HCT116 (cell line): ENCODE data around the gene PCSK2. TPM values are rescaled to one million over a fixed set of nuclear protein-coding genes. Genes with fewer than 3 reads are reported as not detected.

Experiments used
- ATAC-seq: fragments of 200-7000 bp; cut with Tn5 transposase; 2 replicates; pipeline ENCODE4 v1.9.1; 2020; ENCODE audit warnings: mild to moderate bottlenecking, moderate library complexity
- BruUV-seq: library from RNA; stranded (reverse); fragments of 400-500 nt; replicated peaks from 2 replicates; lab custom pipeline; 2021; lab: Mats Ljungman, UMichigan
- CTCF ChIA-PET: fragments of 300-600 bp; sonication (Branson Sonifier 250); formaldehyde crosslinking; loops from one replicate; lab custom pipeline; 2021; ENCODE audit warnings: antibody characterized with exemption; lab: Charles Lee
- POLR2A ChIA-PET: fragments of 300-600, 350-600 bp; sonication (Branson Sonifier 250); formaldehyde crosslinking; loops from one replicate; lab custom pipeline; 2021; ENCODE audit warnings: antibody characterized with exemption; lab: Charles Lee
- RAD21 ChIA-PET, 2 experiments: fragments of 300-600 bp; sonication (Branson Sonifier 250); formaldehyde crosslinking; loops; one replicate each; lab custom pipeline; 2023; ENCODE audit warnings: low total read pairs in 2 of 2; ENCODE audit not compliant: uncharacterized antibody in 2 of 2, unreplicated experiment in 2 of 2, low non-redundant PET in 1 of 2; lab: Charles Lee
- DNase-seq: peaks from one replicate; pipeline ENCODE4 v3.0.0-alpha.2; 2010; ENCODE audit warnings: low read depth, low spot score
- H2AFZ ChIP-seq: fragments of 200-600 bp; shearing (Covaris generic), sonication (generic); 2 replicates; pipeline ENCODE4 v1.6.1; 2017; ENCODE audit warnings: low read depth, mixed run types, mixed read lengths, antibody characterized with exemption, low read length; ENCODE audit not compliant: poor library complexity, severe bottlenecking
- H3K27ac ChIP-seq: 2 replicates; pipeline ENCODE4 v1.5.1; 2012; ENCODE audit warnings: low read depth, low read length
- H3K27me3 ChIP-seq: fragments of 200-600 bp; sonication (generic); 2 replicates; pipeline ENCODE4 v1.6.1; 2016; ENCODE audit warnings: mixed run types, low read length, mixed read lengths; ENCODE audit not compliant: insufficient read depth
- H3K36me3 ChIP-seq, 2 experiments: fragments of 200-500 bp in 1 of 2; fragments of 200-600 bp in 1 of 2; sonication (Bioruptor generic) in 1 of 2; sonication (generic) in 1 of 2; 2 replicates each; pipeline versions ENCODE4 v1.5.1 to v1.6.1; 2014 to 2016; ENCODE audit warnings: low read length in 2 of 2, inconsistent platforms in 1 of 2, mixed read lengths in 1 of 2, mixed run types in 1 of 2; ENCODE audit not compliant: insufficient read depth in 2 of 2, control insufficient read depth in 1 of 2
- H3K4me1 ChIP-seq, 2 experiments: fragments of 200-600 bp in 1 of 2; sonication (generic) in 1 of 2; 2 replicates each; pipeline versions ENCODE4 v1.5.1 to v1.6.1; 2012 to 2017; ENCODE audit warnings: low read length in 2 of 2, inconsistent platforms in 1 of 2, mild to moderate bottlenecking in 1 of 2, mixed read lengths in 1 of 2, mixed run types in 1 of 2, moderate library complexity in 1 of 2; ENCODE audit not compliant: insufficient read depth in 2 of 2, control insufficient read depth in 1 of 2
- H3K4me2 ChIP-seq: fragments of 200-600 bp; sonication (generic); 2 replicates; pipeline ENCODE4 v1.6.1; 2017; ENCODE audit warnings: mixed run types, low read length, mixed read lengths
- H3K4me3 ChIP-seq, 2 experiments: fragments of 200-600 bp in 1 of 2; sonication (generic) in 1 of 2; replicated peaks in 1 of 2; 2 replicates each; pipeline ENCODE4 v1.5.1; 2011 to 2016; ENCODE audit warnings: low read length in 2 of 2, control low read depth in 1 of 2, low read depth in 1 of 2, mild to moderate bottlenecking in 1 of 2, mixed read lengths in 1 of 2, mixed run types in 1 of 2
- H3K79me2 ChIP-seq: fragments of 200-600 bp; sonication (generic); 2 replicates; pipeline ENCODE4 v1.6.1; 2017; ENCODE audit warnings: mild to moderate bottlenecking, mixed run types, low read length, moderate library complexity, mixed read lengths; ENCODE audit not compliant: insufficient read depth
- H3K9ac ChIP-seq: fragments of 200-600 bp; sonication (generic); 2 replicates; pipeline ENCODE4 v1.6.1; 2016; ENCODE audit warnings: low read length, mixed read lengths
- H3K9me2 ChIP-seq: fragments of 200-600 bp; sonication (generic), shearing (Covaris generic); 2 replicates; pipeline ENCODE4 v1.6.1; 2017; ENCODE audit warnings: mixed run types, mild to moderate bottlenecking, moderate library complexity; ENCODE audit not compliant: insufficient read depth
- H3K9me3 ChIP-seq, 2 experiments: fragments of 200-500 bp in 1 of 2; fragments of 200-600 bp in 1 of 2; sonication (Bioruptor generic) in 1 of 2; sonication (generic) in 1 of 2; 2 replicates each; pipeline ENCODE4 v1.6.1; 2014 to 2017; ENCODE audit warnings: low read length in 2 of 2, mixed read lengths in 2 of 2, inconsistent platforms in 1 of 2, low read depth in 1 of 2, mild to moderate bottlenecking in 1 of 2, mixed run types in 1 of 2, moderate library complexity in 1 of 2; ENCODE audit not compliant: control insufficient read depth in 1 of 2, insufficient read depth in 1 of 2
- H4K20me1 ChIP-seq: fragments of 200-600 bp; sonication (generic), shearing (Covaris generic); 2 replicates; pipeline ENCODE4 v1.6.1; 2017; ENCODE audit warnings: mixed run types, mild to moderate bottlenecking, moderate library complexity; ENCODE audit not compliant: insufficient read depth
- ATF3 ChIP-seq: IDR thresholded peaks from 2 replicates; pipeline ENCODE4 v1.6.1; 2012
- CBX3 ChIP-seq: IDR thresholded peaks from 2 replicates; pipeline ENCODE4 v1.6.1; 2012; ENCODE audit warnings: low read depth
- EGR1 ChIP-seq: IDR thresholded peaks from 2 replicates; pipeline ENCODE4 v1.6.1; 2012; ENCODE audit warnings: low read depth
- EZH2 ChIP-seq: fragments of 200-600 bp; sonication (generic); IDR thresholded peaks from 2 replicates; pipeline ENCODE4 v1.6.1; 2017; ENCODE audit warnings: antibody characterized with exemption, mixed run types
- EZH2phosphoT487 ChIP-seq: fragments of 200-600 bp; IDR thresholded peaks from 2 replicates; pipeline ENCODE4 v1.6.1; 2018; ENCODE audit warnings: antibody characterized with exemption, borderline replicate concordance
- FOSL1 ChIP-seq: IDR thresholded peaks from 2 replicates; pipeline ENCODE4 v1.6.1; 2012; ENCODE audit warnings: low read depth
- JUND ChIP-seq: IDR thresholded peaks from 2 replicates; pipeline ENCODE4 v1.6.1; 2012
- POLR2A ChIP-seq: IDR thresholded peaks from 2 replicates; pipeline ENCODE4 v1.7.0; 2011; ENCODE audit warnings: borderline replicate concordance; ENCODE audit not compliant: insufficient read depth, insufficient read length; ENCODE audit errors: extremely low read depth
- RAD21 ChIP-seq: IDR thresholded peaks from 2 replicates; pipeline ENCODE4 v1.6.1; 2012; ENCODE audit warnings: low read depth, mild to moderate bottlenecking
- SIN3A ChIP-seq: IDR thresholded peaks from 2 replicates; pipeline ENCODE4 v1.6.1; 2012; ENCODE audit warnings: low read depth
- SP1 ChIP-seq: IDR thresholded peaks from 2 replicates; pipeline ENCODE4 v1.6.1; 2012; ENCODE audit warnings: low read depth
- SRF ChIP-seq: IDR thresholded peaks from 2 replicates; pipeline ENCODE4 v1.6.1; 2012; ENCODE audit warnings: low read depth
- TCF7L2 ChIP-seq: IDR thresholded peaks from 2 replicates; pipeline ENCODE4 v1.7.0; 2011; ENCODE audit warnings: borderline replicate concordance, inconsistent platforms; ENCODE audit not compliant: insufficient read depth, insufficient read length; ENCODE audit errors: extremely low read depth
- ZBTB33 ChIP-seq: IDR thresholded peaks from 2 replicates; pipeline ENCODE4 v1.6.1; 2011; ENCODE audit warnings: mild to moderate bottlenecking, low read length, moderate library complexity; ENCODE audit not compliant: insufficient replicate concordance; ENCODE audit errors: extremely low read depth
- ZFX ChIP-seq: fragments of 450-650 bp; IDR thresholded peaks from 2 replicates; pipeline ENCODE4 v1.6.1; 2017
- ZNF274 ChIP-seq: fragments of 200-500 bp; sonication (Bioruptor generic); IDR thresholded peaks from 2 replicates; pipeline ENCODE4 v1.6.1; 2014; ENCODE audit warnings: mild to moderate bottlenecking, low read depth, low read length, inconsistent platforms
- intact Hi-C: fragments of 100-400 bp; cut with micrococcal nuclease; formaldehyde crosslinking; loops from 2 replicates; pipeline ENCODE4 v1.10.0; 2022
- total RNA-seq: library from RNA; stranded (reverse); gene quantifications from one replicate; pipeline ENCODE4 v1.2.1, GENCODE V29; 2021; ENCODE audit not compliant: unreplicated experiment

The PCSK2 gene
- total RNA-seq, 1 experiment from 2014 or later = not detected

- Histone ChIP-seq H3K4me2 (no peak overlapping the region), H3K4me3 (no peak overlapping the region), H3K9me3 (no peaks in the 10 kb centered on the region), H3K27me3 (no peaks in the 10 kb centered on the region), H3K9me2 (no peaks in the 10 kb centered on the region), H3K4me1 (peaks cover 6 to 20% of the 10 kb centered on the region in 2 experiments; a peak in 3 of 4 replicates), H4K20me1 (no peaks in the 10 kb centered on the region), H3K9ac (no peak overlapping the region), H2AFZ (no peak overlapping the region), H3K36me3 (no peaks in the 10 kb centered on the region), H3K79me2 (no peaks in the 10 kb centered on the region), H3K27ac (no peak overlapping the region)
- BruUV-seq = no TSS peak
- TF ChIP-seq JUND (no peak), ZFX (no peak), CBX3 (no peak), TCF7L2 (no peak), ATF3 (no peak), SIN3A (no peak), POLR2A (no peak), SRF (no peak), EZH2 (no peak), SP1 (no peak), EZH2phosphoT487 (no peak), ZBTB33 (no peak), FOSL1 (no peak), ZNF274 (no peak), RAD21 (no peak), EGR1 (no peak)
- intact Hi-C loops = loop anchor here (1.0 to 10.0 kb wide), 5 partner anchors 114 to 773 kb away; no protein-coding TSS in a partner anchor
- ChIA-PET CTCF (interaction anchor here (0.8 kb wide), 1 partner anchor 33 kb away, joined by 3 read pairs; no protein-coding TSS in a partner anchor), POLR2A (no interaction called here), RAD21 (no interaction called here)
- ATAC-seq (no peak), DNase-seq (no peak)
These were observed 276.6 kb downstream of the PCSK2 start for GRCh38 chr20:17503301-17504065.
